ENCODE data around the gene GJB2.

DNA sequence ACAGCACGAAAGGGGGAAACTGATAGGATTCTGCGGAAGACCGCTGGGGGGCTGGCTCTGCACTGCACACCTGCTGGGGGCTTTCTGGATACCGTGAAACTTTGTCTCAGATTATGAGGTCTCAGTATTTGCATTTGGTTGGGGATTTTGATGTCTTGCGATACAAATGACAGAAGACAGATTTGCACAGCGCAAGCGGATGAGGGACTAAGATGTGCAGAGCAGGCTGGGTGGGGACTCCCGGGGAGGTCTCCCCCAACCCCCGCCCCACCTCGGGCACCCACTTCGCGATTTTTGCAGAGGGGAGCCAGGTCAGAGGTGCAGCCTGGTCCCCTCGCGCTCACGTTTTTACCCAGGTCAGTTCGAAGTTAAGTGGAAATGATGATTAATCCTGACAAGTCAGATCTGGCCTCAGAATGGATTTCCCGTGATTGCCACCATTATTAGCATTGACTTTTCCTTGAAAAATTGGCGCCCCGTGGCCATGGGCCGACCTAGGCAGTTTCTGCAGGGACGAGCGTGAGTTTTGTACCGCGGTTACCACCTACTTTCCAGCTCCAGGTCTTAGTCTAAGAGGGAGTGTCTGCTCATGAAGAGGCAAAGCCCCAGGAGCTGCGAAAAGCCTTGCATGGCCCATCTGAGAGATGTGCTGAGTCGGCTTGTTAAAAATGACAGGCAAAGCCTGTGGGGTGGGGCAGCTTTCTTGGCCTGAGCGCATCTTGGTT, 1.3 kb upstream of the GJB2 start:
- TF ChIP-seq, protein P1, sequence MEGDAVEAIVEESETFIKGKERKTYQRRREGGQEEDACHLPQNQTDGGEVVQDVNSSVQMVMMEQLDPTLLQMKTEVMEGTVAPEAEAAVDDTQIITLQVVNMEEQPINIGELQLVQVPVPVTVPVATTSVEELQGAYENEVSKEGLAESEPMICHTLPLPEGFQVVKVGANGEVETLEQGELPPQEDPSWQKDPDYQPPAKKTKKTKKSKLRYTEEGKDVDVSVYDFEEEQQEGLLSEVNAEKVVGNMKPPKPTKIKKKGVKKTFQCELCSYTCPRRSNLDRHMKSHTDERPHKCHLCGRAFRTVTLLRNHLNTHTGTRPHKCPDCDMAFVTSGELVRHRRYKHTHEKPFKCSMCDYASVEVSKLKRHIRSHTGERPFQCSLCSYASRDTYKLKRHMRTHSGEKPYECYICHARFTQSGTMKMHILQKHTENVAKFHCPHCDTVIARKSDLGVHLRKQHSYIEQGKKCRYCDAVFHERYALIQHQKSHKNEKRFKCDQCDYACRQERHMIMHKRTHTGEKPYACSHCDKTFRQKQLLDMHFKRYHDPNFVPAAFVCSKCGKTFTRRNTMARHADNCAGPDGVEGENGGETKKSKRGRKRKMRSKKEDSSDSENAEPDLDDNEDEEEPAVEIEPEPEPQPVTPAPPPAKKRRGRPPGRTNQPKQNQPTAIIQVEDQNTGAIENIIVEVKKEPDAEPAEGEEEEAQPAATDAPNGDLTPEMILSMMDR (IDR thresholded peaks at IDR 0.05): no peak
- no peak for TF ChIP-seq POLR2A (IDR thresholded peaks at IDR 0.05)
- TF ChIP-seq POLR2AphosphoS5 (IDR thresholded peaks at IDR 0.05): no peak
- TF ChIP-seq EP300 (IDR thresholded peaks at IDR 0.05): no peak

Data from gastroesophageal sphincter (tissue), 3 donors.